HG03159 (cell line): Measurements from ENCODE around the gene ELK4.

Source experiments
- ATAC-seq: cut with Tn5 transposase; IDR thresholded peaks from one replicate; pipeline ENCODE4 v1.9.1; 2021; ENCODE audit warnings: mild to moderate bottlenecking, moderate library complexity; ENCODE audit not compliant: unreplicated experiment

The ELK4 gene

GRCh38 chr1:205630651-205631009, 1.2 kb downstream of the ELK4 start:
- no peak for ATAC-seq

GRCh38 chr1:205630241-205630640, 1.6 kb downstream of the ELK4 start:
- ATAC-seq, result no peak

GRCh38 chr1:205629751-205630150, 2.1 kb downstream of the ELK4 start:
- no peak for ATAC-seq

- no peak for ATAC-seq
These were observed 3.9 kb downstream of the ELK4 start for GRCh38 chr1:205627956-205628355.

- no peak for ATAC-seq
These were observed 5.6 kb downstream of the ELK4 start for GRCh38 chr1:205626216-205626615.

- no peak for ATAC-seq
These were observed 8.2 kb downstream of the ELK4 start for GRCh38 chr1:205623646-205624045.

GRCh38 chr1:205620269-205620668, 11.5 kb downstream of the ELK4 start:
- no peak for ATAC-seq

GRCh38 chr1:205619376-205619775, 12.4 kb downstream of the ELK4 start:
- ATAC-seq, result no peak

- ATAC-seq, result no peak
These were observed 15.1 kb downstream of the ELK4 start for GRCh38 chr1:205616563-205617293.

GRCh38 chr1:205615789-205616188, 16.0 kb downstream of the ELK4 start:
- ATAC-seq, result no peak

- ATAC-seq, result no peak
These were observed 17.9 kb downstream of the ELK4 start for GRCh38 chr1:205613854-205614412.

GRCh38 chr1:205612556-205612955, 19.3 kb downstream of the ELK4 start:
- no peak for ATAC-seq

- no peak for ATAC-seq
These were observed 19.7 kb downstream of the ELK4 start for GRCh38 chr1:205612104-205612503.

- no peak for ATAC-seq
These were observed 20.8 kb downstream of the ELK4 start for GRCh38 chr1:205610901-205611466.

- no peak for ATAC-seq
These were observed 21.8 kb downstream of the ELK4 start for GRCh38 chr1:205610036-205610435.

- no peak for ATAC-seq
These were observed 26.8 kb downstream of the ELK4 start for GRCh38 chr1:205604825-205605505.

GRCh38 chr1:205604059-205604458, 27.8 kb downstream of the ELK4 start:
- ATAC-seq, result no peak

GRCh38 chr1:205601205-205601604, 30.6 kb downstream of the ELK4 start:
- ATAC-seq, result no peak

- ATAC-seq, result no peak
These were observed 31.7 kb downstream of the ELK4 start for GRCh38 chr1:205600085-205600484.

- ATAC-seq, result no peak
These were observed 32.2 kb downstream of the ELK4 start for GRCh38 chr1:205599669-205600042.

GRCh38 chr1:205598841-205599668, 32.8 kb downstream of the ELK4 start:
- ATAC-seq, result no peak
